ENCODE measurements around the gene PKP4.
A peak's percentile ranks its signal among the peaks of the same experiment; 100 is the strongest.
"Not testable (repeated sequence)": the region's sequence is repeated elsewhere in the genome, so short reads cannot be mapped to it uniquely, and the experiment has no call there.

The PKP4 gene

DNA sequence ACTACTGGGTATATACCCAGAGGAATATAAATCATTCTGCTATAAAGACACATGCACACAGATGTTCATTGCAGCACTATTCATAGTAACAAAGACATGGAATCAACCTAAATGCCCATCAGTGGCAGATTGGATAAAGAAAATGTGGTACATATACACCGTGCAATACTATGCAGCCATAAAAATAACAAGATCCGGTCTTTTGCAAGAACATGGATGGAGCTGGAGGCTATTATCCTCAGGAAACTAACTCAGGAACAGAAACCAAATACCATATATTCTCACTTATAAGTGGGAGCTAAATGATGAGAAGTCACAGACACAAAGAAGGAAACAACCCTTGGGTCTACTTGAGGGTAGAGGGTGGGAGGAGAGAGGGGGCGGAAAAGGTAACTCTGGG, 16.5 kb downstream of the PKP4 start:
- not testable (repeated sequence) for DNase-seq

DNA sequence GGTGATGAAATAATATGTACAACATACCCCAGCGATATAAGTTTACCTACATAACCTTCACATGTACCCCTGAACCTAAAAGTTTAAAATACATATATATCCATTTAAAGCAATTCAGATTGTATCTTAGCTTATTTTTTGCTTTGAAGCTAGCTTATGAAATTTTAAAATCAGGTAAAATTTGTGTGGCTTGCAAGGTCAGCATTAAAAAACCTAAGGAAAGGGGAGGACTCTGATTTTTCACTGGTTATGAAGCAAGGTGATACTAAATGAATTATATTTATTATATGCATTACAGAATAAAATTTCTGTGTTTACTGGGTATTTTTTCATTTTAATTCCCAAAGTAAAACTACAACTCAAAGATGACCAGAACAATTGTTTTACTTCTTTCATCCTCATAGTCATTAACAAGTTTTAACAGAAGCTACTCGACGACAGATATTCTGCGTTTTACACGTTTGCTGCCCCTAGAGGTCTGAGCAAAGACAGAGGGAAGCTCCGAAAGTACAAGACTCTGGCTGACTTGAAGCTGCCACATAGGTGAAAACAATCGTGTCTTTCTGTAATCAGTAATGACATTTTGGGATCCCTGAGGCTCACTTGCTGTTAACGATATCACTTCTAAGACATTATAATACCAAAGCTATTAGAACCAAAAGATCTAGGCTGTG, 17.1 kb downstream of the PKP4 start:
- no peak for DNase-seq

DNA sequence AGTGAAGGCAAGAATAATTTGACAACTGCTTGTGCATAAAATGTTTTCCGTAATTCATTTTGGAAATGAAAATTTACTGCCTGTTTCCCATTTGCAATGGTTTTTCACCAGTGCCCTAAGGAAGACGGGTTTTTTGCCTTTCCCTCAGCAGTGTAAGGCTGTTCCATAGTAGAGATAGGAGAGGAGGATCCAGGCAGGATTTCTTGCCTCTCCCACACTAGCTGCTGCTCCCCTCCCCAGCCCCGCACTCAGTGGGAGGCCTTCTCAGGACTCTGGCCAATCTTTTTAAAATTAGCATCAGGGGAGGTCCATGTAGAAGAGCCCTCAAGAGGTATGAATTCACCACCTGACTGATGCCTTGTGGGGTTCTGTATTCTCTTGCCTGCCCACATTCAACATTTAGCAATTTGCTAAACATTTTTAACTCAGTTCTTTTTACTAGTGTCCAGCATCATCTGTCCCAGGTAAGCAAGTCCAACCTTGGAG, 17.8 kb downstream of the PKP4 start:
- DNase-seq = not testable (repeated sequence)

DNA sequence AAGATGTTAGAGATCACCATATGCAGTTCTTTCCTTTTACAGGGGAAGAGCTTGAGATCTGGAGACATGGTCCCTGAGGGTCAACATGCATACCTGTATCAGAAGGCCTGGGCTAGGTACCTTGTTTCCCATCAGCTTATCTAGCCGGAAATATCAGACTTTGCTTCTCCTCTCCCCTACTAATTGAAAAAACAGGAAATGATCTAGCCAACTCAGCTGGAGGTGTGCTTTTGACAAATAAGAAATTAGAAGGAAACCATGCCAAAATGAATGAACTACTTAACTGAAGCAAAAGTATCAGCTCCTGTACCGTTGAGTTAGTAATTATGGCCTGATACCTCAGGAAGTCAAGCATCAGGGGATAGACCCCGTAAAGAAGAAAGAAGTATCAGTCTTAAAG, 20.4 kb downstream of the PKP4 start:
- no peak for DNase-seq

DNA sequence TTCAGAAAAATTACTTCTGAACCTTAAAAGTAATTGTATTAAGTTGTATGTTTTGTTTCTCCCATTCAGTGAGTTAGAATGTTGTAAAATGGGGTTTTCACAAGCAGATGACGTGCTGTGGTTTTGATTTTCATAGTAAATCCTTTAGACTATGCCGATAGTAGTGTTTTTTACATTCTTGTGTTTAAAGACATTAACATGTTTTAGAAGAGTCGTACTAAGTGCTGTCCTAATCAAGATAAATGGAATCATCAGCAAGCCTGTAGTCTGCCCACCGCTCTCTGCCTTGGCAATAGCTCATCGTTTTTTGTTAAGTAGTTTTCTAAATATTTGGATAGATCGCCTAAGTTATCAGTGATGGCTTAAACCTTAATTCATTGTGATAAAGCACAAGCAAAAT, 21.5 kb downstream of the PKP4 start:
- no peak for DNase-seq

DNA sequence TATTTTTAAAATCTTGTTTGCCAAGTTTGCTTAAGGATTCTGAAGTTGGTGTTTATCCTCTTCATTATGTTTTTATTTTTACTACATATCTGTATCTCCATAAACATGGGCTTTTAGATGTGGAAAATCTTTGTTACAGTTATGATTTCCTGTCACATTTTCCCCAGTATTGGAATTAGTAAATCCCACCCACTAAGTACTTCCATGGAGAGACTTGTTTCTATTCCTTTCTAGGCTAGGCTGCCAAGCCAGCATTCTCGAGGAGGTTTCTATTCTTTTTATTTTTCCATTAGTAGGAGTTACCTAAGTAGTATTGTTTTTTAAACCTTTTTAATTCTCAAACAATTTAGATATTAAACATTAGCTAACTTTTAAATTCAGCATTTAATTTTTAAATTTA, 22.1 kb downstream of the PKP4 start:
- no peak for DNase-seq

DNA sequence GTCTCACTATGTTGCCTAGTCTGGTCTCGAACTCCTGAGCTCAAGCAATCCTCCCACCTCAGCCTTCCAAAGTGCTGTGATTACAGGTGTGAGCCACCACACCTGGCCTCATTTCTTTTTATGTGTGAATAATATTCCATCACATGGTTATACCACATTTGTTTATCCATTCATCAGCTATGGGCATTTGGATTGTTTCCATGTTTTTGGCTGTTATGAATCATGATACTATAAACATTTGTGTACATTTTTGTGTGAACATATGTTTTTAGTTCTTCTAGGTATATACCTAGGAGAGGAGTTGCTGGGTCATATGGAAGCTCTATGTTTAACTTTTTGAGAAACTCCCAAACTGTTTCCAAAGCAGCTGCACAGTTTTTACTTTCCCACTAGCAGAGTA, 24.4 kb downstream of the PKP4 start:
- no peak for DNase-seq

DNA sequence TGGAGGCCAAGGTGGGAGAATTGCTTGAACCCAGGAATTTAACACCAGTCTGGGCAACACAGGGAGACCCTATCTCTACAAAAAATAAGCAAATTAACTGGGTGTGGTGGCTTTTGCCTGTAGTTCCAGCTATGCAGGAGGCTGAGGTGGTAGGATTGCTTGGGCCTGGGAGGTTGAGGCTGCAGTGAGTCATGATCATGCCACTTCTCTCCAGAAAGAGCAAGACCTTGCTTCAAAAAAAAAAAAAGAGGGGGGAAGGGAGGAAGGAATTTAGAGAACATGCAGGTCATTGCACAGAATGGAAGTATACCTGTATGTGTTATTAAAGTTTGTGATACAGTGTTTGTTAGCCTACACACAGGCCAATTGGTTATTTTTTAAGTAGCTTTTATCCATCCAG, 25.8 kb downstream of the PKP4 start:
- peak; percentile 11 for DNase-seq

DNA sequence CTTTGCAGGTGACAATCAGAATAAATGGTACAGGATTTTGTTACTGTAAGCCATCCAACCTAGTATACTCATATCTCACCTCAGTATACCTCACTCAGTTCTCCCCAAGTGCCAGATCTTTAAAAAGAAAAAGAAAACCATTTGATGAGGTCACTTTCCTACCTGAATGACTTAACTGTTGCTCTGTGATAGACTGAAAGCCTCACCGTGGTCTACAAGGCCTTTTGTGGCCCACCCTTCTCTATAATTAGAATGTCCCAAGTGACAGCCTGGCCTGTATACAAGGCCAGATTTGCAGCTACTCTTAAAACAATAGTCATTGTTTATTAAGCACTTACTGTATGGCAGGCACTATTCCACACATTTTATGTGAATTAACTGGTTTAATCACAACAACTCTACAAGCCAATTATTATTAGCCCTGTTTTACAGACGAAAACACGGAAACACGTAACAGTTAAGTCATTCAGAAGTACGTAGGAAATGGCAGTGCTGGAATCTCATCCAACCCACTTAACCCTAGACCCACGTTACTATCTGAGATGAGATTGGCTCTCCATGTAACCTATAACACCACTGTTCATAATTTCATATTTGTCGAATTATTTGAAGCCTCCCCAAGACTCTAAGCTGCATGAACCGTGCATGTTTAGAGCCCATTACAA, 28.3 kb downstream of the PKP4 start:
- DNase-seq = no peak

DNA sequence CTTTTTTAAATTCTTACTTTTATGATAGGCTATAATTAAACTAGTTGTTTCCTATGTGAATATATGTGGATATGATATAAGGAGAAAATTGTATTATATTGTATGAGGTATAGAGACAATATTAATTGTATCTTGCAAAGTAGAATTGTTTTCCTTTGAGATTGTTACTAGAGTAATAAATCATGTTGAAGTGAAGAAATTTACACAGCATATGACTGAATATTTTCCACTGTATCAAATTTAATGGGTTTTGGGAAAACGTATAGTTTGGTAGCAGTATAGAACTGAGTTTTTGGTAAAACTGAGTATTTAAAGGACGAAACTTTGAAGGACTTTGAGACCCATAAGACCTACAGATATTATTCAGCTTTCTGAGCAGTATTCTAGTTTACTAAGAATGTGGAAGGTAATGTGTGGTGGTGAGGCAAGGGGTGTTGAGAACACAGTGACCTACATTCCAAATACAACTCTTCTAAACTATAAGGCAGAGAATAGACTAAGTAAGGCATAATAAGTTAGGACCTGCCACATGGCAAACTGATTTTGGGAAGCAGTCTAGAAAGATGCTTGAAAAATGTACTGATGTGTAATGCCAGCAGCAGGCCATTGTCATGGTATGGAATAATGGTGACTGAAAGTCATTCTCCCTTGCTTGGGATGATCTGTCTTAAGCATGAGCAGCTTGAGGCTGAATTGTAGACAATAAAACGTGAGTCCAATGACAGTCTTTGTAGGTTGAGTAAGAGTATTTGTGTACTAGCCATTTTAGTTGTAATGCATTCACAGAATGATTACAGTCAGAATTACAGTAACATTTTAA, 29.6 kb downstream of the PKP4 start:
- no peak for DNase-seq

DNA sequence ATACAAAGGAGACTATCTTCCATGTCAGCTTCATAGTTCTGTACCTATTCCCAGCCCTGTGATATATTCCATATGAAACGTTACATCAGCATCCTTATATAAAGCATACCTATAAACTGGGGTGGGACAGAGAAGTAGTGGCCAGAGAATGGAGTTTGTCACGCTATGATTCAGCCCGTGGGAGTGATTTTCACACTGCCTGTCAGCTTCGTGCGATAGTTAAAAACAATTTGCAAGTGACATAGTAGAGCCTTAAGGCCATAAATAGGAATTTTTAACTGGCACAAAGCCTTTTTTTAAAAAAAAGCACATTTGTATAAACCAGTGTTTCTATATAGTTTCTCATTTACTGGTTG, 30.2 kb downstream of the PKP4 start:
- DNase-seq = no peak

DNA sequence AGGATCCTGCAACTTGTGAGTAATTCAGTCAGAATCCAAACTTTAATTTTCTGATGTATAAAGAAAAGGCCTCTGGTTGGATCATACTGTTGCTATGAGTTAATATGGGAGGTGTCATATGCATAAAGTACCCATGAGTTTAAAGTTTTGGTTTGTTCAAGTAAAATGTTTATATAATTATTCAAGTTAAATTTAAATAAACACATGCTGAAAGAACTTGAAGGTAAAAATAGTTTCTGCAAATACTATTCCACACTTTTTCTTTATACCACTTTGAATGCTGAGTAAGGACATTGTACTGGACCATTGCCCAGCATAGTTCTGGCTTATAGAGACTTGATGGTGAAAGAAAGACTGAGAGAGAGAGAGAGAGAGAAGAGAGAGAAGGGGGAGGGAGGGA, 30.7 kb downstream of the PKP4 start:
- DNase-seq = no peak

DNA sequence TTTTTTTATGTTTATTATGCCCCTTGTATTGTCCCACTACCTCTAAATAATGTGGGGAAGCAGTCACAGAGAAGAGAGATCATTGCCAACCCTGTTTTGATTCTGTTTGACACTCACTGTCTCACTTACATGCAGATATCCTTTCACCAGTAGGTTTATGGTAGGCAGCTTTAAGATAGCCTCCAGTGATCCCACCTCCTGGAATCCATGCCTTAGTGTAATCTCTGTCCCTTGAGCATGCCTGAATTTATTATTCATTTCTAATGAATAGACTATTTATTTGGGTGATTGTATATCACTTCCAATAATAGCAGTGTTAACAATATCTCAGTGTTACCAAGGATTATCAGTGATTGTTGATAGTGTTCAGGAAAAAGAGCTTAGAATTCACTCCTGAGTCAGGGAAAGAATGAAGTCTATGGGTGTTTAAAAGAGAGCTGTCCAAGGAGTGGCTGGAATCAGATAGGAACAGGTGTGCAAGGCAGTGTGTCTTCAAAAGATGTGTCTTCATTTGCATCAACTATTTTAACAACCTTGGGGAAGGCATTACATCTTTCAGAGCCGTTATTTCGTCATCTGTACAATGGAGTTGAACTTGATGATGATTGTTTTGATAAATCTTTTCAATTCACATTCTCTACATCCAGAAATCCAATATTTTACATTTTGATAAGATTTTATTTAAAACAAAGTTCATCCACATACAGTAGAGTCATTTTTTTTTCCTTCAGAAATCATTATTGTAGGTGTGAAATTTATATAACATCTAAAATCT, 31.9 kb downstream of the PKP4 start:
- no peak for DNase-seq

DNA sequence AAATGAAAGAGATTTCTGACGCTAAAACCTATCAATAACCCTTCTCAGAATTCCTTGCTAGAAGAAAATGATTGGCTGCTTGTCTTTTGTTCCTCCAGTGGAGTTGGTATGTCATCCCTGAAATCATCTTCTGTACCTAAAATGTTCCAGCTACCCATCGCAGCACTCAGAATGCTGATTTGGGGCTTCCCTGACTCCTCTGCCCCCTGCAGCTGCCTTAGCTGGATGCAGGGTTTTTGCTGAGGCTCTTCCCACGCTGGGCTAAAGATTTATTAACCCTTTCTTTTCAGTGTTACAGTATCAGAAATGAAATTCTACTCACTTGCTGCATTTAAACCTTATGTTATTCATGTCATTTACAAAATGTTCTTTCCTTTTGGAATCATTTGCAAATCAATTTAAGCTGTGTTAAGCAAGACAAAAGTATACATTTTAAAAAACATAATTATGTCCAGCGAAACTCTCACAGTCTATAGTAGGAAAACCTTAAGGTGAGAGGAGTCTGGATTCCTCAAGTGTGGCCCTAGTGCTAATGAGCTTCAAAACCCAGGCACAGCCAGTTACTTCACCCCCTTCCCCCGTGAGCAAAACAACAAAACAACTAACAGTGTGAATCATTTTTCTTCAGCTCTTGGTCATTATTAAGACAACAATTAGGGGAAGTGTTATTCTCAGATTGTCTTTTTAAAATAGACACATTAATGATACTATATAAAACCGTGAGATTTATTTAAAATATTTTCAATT, 32.8 kb downstream of the PKP4 start:
- DNase-seq = no peak

DNA sequence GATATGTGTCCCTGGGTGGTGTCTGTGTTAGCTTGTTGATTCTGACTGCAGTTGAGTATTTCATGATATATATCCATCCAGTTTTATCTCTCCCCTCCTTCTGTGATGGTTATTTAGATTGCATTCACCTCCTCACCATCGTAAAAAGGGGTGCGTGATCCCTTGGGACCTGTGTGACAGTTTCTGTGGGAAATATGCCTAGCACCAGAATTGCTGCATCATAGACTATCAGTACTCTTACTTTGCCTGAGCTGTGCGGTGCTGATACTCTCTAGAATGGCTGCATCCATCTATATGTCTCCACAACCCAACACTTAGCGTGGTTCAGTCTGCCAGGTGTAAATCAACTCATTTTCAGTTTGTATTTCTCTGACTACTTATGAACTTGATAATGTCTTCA, 34.3 kb downstream of the PKP4 start:
- no peak for DNase-seq

DNA sequence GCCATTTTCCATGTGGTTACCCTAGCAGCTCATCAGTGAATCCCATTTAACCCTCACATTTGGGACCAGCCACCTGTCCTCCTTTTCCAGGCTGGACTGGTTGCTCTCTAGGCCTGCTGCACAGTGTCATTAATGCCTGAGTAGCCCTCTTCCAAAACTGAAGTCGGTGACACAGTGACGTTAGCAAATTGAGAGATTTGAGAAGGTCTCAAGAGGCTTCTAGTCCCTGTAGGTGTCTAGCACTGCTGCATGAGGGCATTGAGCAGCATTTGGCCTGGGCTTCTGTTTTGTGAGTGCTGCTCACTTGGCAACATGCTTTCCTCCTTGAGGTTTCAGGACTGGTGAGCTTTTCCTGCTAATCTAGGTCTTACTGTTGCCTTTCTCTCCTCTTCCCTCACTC, 36.7 kb downstream of the PKP4 start:
- DNase-seq = no peak

DNA sequence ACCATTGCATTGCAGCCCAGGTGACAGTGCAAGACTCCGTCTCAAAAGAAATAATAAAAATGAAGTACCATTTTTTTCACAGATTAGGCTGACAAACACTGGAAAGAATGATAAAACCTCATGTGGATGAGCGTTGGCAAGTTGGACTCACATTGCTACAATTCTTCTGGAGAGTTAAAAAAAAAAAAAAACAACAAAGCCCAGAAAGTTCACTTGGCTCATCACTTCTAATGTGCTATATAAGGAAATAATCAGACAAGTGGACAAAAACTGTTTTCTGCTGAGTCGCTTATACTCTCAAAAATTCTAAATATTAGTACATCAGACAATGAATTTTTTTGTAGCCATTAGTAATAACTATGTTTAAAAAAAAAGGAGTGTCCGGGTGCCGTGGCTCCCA, 38.4 kb downstream of the PKP4 start:
- DNase-seq = no peak

DNA sequence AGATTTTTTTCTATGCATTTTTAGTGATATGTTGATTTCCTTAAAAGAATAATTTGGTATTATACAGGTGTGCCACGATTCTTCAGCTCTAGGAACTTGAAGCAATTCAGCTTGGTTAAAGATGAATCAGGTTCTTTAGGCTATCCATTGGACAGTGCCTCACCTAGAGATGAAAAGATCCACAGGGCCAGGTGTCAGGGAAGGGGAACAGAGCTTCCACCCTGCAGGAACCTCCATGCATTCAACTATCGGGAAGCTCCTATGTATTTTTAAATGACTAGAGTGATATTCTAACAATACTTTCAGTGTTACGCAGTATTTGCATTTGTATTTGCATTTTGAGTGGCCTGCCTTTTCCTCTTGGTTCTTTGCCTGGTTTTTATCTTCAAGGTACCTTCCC, 40.2 kb downstream of the PKP4 start:
- DNase-seq = no peak

DNA sequence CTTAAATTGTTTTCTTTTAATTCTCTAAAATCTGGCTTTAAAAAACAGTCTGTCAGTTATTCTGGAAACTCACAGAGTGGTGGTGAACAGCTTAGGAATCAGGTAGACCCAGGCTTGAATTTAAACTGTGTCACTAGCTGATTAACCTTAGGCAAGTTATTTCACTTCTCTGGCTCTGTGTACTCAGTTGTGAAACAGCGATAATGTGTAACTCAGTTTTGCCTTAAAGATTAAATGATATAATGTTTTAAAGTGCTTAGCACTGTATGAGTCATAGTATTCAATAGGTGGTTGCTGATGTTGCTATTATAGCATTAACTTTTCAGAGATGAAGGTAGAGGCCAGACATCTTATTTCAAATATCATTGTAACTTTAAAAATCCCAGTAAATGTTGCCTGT, 40.7 kb downstream of the PKP4 start:
- no peak for DNase-seq

DNA sequence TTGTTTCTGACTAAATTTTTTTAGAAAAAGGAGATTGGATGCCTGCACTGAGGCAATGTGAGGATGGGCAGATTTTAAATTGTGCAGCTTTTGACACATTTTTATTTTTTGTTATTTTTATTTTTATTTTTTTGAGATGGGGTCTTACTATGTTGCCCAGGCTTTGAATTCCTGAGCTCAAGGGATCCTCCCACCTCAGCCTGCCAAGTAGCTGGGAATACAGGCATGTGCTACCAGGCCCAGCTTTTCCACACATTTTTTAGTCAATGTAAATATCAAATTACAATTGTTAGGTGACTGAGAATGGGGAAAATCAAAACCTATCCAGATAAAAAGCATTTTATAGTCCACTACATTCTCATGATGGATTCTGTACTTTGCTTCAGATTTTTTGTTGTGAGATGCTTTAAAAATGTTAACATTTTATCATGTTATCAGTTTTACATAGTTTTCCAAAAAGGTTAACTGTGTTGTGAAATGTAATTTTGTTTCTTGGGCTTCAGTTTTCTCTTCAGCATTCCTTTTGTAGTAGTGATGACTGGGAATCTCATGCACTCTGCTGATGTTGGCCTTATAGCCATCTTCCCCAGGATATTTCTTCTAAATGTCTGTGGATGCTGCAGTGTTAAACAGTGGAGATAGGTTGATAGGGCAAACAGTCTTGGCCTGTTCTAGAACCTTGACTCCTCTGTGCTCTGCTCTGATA, 41.4 kb downstream of the PKP4 start:
- no peak for DNase-seq

DNA sequence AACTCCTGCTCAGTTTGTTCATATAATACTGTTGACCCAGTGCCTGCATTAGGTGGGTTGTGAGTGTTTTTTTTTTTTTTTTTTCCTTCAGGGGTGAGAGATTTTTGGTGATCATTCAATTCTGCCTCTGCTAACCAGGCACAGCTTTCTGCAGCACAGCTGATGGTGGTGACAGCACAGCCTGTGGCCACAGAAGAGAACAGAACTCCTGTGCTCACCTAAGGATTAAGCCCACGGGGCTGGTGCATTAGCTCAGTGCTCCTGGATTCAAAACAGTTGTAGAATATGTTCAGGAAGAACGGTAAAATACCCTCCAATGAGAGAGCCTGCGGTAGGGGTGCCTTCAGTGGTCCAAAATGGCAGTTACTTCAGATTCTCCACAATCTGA, 42.0 kb downstream of the PKP4 start:
- no peak for DNase-seq

DNA sequence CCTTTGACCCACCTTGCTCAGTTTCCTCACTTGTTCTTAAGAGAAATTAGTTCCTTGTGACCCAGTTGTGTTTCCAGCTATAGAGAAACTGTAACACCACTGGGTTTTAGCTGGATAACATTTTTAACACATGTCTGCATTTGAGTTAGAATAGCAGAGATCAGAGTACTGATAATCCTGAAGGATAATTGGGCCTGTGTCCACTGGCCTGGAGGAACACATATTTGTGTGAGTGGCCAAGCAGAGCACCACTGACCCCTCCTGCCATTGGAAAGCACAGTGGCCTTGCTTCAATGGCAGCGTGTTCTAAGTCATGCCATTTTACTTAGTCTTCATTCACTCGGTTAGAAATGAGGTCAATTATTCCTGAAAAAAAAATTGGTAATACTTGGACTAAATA, 42.6 kb downstream of the PKP4 start:
- no peak for DNase-seq
